ENCODE data around the gene CDH4. TPM values are rescaled to one million over a fixed set of nuclear protein-coding genes. Genes with fewer than 3 reads are reported as not detected.

CDH4 gene
- total RNA-seq, 1 donor from 2014 or later = 39.7 TPM

DNA sequence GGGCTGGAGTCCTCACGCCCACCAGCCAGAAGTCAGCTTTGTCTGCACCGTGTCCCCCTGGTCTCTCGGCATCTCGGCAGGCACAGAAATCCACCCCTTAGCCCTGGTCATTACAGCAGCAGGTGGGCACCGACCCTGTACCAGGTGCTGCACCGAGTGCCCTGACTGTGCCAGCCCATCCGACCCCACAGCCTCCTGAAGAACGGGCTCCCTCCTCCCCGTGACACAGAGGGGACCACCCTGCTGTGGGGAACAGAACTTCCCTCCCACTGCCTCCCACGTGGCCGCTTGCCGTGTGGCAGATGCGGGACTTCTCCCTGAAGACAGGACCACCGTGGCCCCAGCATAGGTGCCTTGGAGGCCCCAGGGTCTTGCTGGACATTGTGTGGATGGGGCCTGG is 652.4 kb downstream of the CDH4 start:
- Histone ChIP-seq H3K27me3 (ENCODE audit: control insufficient read depth, insufficient read depth, low read length) (peaks cover 5% of the 10 kb centered on the region), H3K4me3 (ENCODE audit: low read depth, low read length) (no peak overlapping the region), H3K36me3 (ENCODE audit: control insufficient read depth, insufficient read depth, low read length) (no peaks in the 10 kb centered on the region)
- no peak for DNase-seq (ENCODE audit: low read depth)
- TF ChIP-seq CTCF (IDR thresholded peaks at IDR 0.05; ENCODE audit: insufficient read depth, low read length, poor library complexity, severe bottlenecking) = no peak

- H3K4me3 ChIP-seq (ENCODE audit: low read depth, low read length) = no peak overlapping the region
- no peak for TF ChIP-seq CTCF (IDR thresholded peaks at IDR 0.05; ENCODE audit: insufficient read depth, low read length, poor library complexity, severe bottlenecking)
- H3K36me3 ChIP-seq (ENCODE audit: control insufficient read depth, insufficient read depth, low read length) = no peaks in the 10 kb centered on the region
- DNase-seq (ENCODE audit: low read depth) = no peak
- H3K27me3 ChIP-seq (ENCODE audit: control insufficient read depth, insufficient read depth, low read length) = peaks cover 2% of the 10 kb centered on the region
Measured at GRCh38 chr20:61905781-61906523, 653.9 kb downstream of the CDH4 start.

DNA sequence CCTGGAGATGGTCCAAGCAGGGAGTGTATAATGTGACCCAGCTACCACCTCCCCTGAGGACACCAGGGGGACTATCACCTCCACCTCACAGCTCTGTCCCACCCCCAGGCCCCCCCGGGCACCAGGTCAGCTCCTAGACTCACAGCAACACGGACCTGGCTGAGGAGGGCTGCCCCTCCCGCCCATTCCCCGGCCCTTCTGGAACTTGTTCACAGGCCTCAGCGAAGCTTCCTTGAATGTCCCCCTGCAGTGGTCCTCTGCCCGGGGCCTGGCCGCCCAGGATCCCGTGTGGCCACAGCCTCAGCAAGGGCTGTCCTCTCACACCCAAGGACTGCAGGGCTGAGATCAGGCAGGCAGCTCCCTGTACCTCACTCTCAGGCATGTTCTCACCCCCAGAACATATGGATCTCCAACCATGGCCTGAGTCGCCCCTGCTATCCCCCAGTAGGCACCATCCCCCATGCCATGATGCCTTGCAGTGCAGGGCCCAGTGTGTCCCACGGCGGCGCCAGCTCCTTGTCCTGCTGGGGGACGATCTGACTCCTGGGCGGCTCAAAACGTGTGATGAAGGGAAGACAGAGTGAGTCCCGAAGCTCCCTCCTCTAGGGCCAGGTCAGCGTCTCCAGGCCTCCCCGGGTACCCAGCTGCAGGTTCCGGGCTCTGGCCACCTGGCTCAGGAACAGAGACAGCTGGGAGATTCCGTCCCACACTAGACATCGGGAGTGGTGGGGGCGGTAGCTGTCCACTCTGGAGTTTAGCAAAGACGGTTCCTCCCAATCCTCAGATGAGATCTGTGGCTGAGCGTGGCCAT is 655.2 kb downstream of the CDH4 start:
- no peak for TF ChIP-seq CTCF (IDR thresholded peaks at IDR 0.05; ENCODE audit: insufficient read depth, low read length, poor library complexity, severe bottlenecking)
- Histone ChIP-seq H3K4me3 (ENCODE audit: low read depth, low read length) (no peak overlapping the region), H3K36me3 (ENCODE audit: control insufficient read depth, insufficient read depth, low read length) (no peaks in the 10 kb centered on the region), H3K27me3 (ENCODE audit: control insufficient read depth, insufficient read depth, low read length) (peaks cover 2% of the 10 kb centered on the region)
- no peak for DNase-seq (ENCODE audit: low read depth)

- no peak overlapping the region for H3K4me3 ChIP-seq (ENCODE audit: low read depth, low read length)
- H3K36me3 ChIP-seq (ENCODE audit: control insufficient read depth, insufficient read depth, low read length) = no peaks in the 10 kb centered on the region
- peaks cover 2% of the 10 kb centered on the region for H3K27me3 ChIP-seq (ENCODE audit: control insufficient read depth, insufficient read depth, low read length)
- TF ChIP-seq CTCF (IDR thresholded peaks at IDR 0.05; ENCODE audit: insufficient read depth, low read length, poor library complexity, severe bottlenecking) = no peak
- DNase-seq (ENCODE audit: low read depth) = no peak
Measured at GRCh38 chr20:61908057-61909026, 656.3 kb downstream of the CDH4 start.

- no peaks in the 10 kb centered on the region for H3K36me3 ChIP-seq (ENCODE audit: control insufficient read depth, insufficient read depth, low read length)
- TF ChIP-seq CTCF (IDR thresholded peaks at IDR 0.05; ENCODE audit: insufficient read depth, low read length, poor library complexity, severe bottlenecking) = no peak
- no peak overlapping the region for H3K4me3 ChIP-seq (ENCODE audit: low read depth, low read length)
- peaks cover 2% of the 10 kb centered on the region for H3K27me3 ChIP-seq (ENCODE audit: control insufficient read depth, insufficient read depth, low read length)
- DNase-seq (ENCODE audit: low read depth) = no peak
Measured at GRCh38 chr20:61909028-61909427, 657.0 kb downstream of the CDH4 start.
